HL-60 (cell line): ENCODE data around the gene SNX10.

Experiments used
- DNase-seq, 2 experiments: peaks; one replicate each; pipeline ENCODE4 v3.0.0-alpha.2; 2010 to 2020; ENCODE audit warnings: low read depth in 1 of 2, low spot score in 1 of 2
- H3K27ac ChIP-seq: fragments of 250-450 bp; sonication (Bioruptor Pico); replicated peaks from 2 replicates; pipeline ENCODE4 v1.5.1; 2020; ENCODE audit warnings: mild to moderate bottlenecking, moderate library complexity
- H3K27me3 ChIP-seq: fragments of 250-450 bp; sonication (Bioruptor Pico); 2 replicates; pipeline ENCODE4 v1.5.1; 2021; ENCODE audit warnings: mild to moderate bottlenecking, moderate library complexity; ENCODE audit not compliant: insufficient read depth, poor library complexity, severe bottlenecking
- H3K4me3 ChIP-seq: replicated peaks from 2 replicates; pipeline ENCODE4 v1.5.1; 2011; ENCODE audit warnings: mild to moderate bottlenecking, control low read depth, low read length; ENCODE audit not compliant: insufficient read depth
- GABPA ChIP-seq: IDR thresholded peaks from 2 replicates; pipeline ENCODE4 v1.6.1; 2012; ENCODE audit warnings: low read depth
- POLR2AphosphoS5 ChIP-seq: IDR thresholded peaks from 2 replicates; pipeline ENCODE4 v1.6.1; 2012; ENCODE audit warnings: low read depth
- SPI1 ChIP-seq: IDR thresholded peaks from 2 replicates; pipeline ENCODE4 v1.6.1; 2012; ENCODE audit warnings: low read depth, mild to moderate bottlenecking, borderline replicate concordance
- TF ChIP-seq, protein P1 (sequence below): IDR thresholded peaks from 2 replicates; pipeline ENCODE4 v1.6.1; 2012; ENCODE audit warnings: low read depth; ENCODE audit not compliant: insufficient replicate concordance
- TF ChIP-seq, protein P2 (sequence below): IDR thresholded peaks from one replicate; pipeline ENCODE4 v1.5.1; 2011; ENCODE audit warnings: low read length, control low read depth, inconsistent platforms; ENCODE audit not compliant: insufficient read depth

The SNX10 gene

GRCh38 chr7:26365901-26366275 lies 74.2 kb downstream of the SNX10 start:
- no peak for DNase-seq
- H3K27me3 ChIP-seq: no peaks in the 10 kb centered on the region
- TF ChIP-seq GABPA (no peak), POLR2AphosphoS5 (no peak), SPI1 (no peak)
- TF ChIP-seq, protein P1, sequence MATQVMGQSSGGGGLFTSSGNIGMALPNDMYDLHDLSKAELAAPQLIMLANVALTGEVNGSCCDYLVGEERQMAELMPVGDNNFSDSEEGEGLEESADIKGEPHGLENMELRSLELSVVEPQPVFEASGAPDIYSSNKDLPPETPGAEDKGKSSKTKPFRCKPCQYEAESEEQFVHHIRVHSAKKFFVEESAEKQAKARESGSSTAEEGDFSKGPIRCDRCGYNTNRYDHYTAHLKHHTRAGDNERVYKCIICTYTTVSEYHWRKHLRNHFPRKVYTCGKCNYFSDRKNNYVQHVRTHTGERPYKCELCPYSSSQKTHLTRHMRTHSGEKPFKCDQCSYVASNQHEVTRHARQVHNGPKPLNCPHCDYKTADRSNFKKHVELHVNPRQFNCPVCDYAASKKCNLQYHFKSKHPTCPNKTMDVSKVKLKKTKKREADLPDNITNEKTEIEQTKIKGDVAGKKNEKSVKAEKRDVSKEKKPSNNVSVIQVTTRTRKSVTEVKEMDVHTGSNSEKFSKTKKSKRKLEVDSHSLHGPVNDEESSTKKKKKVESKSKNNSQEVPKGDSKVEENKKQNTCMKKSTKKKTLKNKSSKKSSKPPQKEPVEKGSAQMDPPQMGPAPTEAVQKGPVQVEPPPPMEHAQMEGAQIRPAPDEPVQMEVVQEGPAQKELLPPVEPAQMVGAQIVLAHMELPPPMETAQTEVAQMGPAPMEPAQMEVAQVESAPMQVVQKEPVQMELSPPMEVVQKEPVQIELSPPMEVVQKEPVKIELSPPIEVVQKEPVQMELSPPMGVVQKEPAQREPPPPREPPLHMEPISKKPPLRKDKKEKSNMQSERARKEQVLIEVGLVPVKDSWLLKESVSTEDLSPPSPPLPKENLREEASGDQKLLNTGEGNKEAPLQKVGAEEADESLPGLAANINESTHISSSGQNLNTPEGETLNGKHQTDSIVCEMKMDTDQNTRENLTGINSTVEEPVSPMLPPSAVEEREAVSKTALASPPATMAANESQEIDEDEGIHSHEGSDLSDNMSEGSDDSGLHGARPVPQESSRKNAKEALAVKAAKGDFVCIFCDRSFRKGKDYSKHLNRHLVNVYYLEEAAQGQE: no peak
- TF ChIP-seq, protein P2, sequence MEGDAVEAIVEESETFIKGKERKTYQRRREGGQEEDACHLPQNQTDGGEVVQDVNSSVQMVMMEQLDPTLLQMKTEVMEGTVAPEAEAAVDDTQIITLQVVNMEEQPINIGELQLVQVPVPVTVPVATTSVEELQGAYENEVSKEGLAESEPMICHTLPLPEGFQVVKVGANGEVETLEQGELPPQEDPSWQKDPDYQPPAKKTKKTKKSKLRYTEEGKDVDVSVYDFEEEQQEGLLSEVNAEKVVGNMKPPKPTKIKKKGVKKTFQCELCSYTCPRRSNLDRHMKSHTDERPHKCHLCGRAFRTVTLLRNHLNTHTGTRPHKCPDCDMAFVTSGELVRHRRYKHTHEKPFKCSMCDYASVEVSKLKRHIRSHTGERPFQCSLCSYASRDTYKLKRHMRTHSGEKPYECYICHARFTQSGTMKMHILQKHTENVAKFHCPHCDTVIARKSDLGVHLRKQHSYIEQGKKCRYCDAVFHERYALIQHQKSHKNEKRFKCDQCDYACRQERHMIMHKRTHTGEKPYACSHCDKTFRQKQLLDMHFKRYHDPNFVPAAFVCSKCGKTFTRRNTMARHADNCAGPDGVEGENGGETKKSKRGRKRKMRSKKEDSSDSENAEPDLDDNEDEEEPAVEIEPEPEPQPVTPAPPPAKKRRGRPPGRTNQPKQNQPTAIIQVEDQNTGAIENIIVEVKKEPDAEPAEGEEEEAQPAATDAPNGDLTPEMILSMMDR: no peak
- no peak overlapping the region for H3K27ac ChIP-seq
- H3K4me3 ChIP-seq: no peak overlapping the region

DNA sequence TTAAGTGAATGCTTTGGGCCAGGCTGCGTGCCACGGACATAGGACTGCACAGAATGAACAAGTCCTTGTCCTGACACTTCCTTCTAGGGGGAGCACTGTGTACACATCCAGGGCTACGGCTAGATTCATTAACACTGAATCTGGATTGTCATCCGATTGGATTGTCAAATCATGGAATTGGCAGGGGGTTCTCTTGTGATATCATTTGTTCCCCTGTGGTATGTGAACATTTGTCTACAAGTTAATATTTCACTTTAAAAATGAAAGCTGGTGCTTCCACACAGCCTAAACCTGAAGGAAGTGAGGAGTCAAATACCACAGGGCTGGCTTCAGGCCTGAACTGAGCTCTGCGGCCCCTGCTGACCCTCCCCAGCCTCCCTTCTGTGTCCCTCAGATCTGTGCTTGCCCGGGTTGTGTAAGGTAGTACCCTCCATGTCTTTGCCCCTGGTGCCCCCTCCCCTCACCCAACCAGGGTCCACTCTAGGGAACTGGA lies 75.6 kb downstream of the SNX10 start:
- no peak overlapping the region for H3K4me3 ChIP-seq
- H3K27me3 ChIP-seq: no peaks in the 10 kb centered on the region
- TF ChIP-seq, protein P1: no peak
- TF ChIP-seq, protein P2: no peak
- no peak for TF ChIP-seq SPI1
- no peak for TF ChIP-seq GABPA
- no peak for DNase-seq
- H3K27ac ChIP-seq: no peak overlapping the region

DNA sequence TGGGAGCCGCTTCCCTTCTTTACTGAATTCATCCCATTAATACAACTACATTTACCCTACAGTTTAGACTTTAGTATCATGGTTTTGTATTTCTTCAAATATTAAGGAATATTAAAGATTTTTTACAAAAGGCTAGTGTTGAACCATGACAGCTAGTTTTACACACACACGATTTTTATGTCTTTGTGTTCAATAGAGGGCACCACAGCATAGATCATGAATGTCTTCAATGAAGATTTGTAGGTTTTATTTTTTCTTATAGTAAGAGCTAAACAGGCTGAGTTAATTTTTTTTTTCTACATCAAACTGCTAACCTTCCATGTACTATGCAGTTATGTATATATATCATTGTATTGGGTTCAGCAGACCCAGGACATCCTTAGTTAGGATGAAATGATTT lies 76.9 kb downstream of the SNX10 start:
- DNase-seq: no peak
- no peak for TF ChIP-seq GABPA
- Histone ChIP-seq H3K27ac (no peak overlapping the region), H3K4me3 (no peak overlapping the region), H3K27me3 (no peaks in the 10 kb centered on the region)

GRCh38 chr7:26369593-26369992 lies 77.9 kb downstream of the SNX10 start:
- Histone ChIP-seq H3K27ac (peak overlapping the region; percentile 66), H3K4me3 (no peak overlapping the region), H3K27me3 (no peaks in the 10 kb centered on the region)
- no peak for TF ChIP-seq GABPA
- TF ChIP-seq, protein P1: no peak
- TF ChIP-seq, protein P2: peak; percentile 18
- DNase-seq: peak in 1 of 2 experiments; percentile 60
